Measurements from ENCODE around the gene TPPP. TPM values are rescaled to one million over a fixed set of nuclear protein-coding genes. Genes with fewer than 3 reads are reported as not detected.
A peak's percentile ranks its signal among the peaks of the same experiment; 100 is the strongest.

TPPP gene
- total and polyA plus RNA-seq, 2 experiments from 2014 or later: 0.48 to 1.4 TPM

- TF ChIP-seq ZNF462 (CRISPR knock-in tag; IDR thresholded peaks at IDR 0.05): no peak
Measured at GRCh38 chr5:626850-627249, 66.3 kb downstream of the TPPP start (continued).

GRCh38 chr5:625516-625915, 67.6 kb downstream of the TPPP start:
- Histone ChIP-seq H3K4me3 (no peak overlapping the region), H3F3A (replicated peaks; ENCODE audit: low read depth) (no peaks in the 10 kb centered on the region), H3K36me3 (ENCODE audit: insufficient read depth) (peaks cover 17% of the 10 kb centered on the region; the same call in 1 of the 2 replicates), H3K4me1 (ENCODE audit: insufficient read depth) (no peaks in the 10 kb centered on the region), H3K9me2 (ENCODE audit: insufficient read depth) (no peaks in the 10 kb centered on the region), H3K27ac (ENCODE audit: low read depth) (no peak overlapping the region), H2AFZ (no peak overlapping the region), H4K20me1 (replicated peaks; ENCODE audit: insufficient read depth) (peaks cover 8% of the 10 kb centered on the region), H3K27me3 (ENCODE audit: insufficient read depth) (no peaks in the 10 kb centered on the region), H3K79me2 (replicated peaks; ENCODE audit: insufficient read depth) (peaks cover 16% of the 10 kb centered on the region), H3K4me2 (no peak overlapping the region)
- DNase-seq (ENCODE audit: low spot score) (no peak), ATAC-seq (no peak)
- Mint-ChIP-seq H3K4me1 (no peaks in the 10 kb centered on the region), H3K36me3 (ENCODE audit: low read depth) (peaks cover 61% of the 10 kb centered on the region), H3K27me3 (ENCODE audit: insufficient read depth, low read depth, poor library complexity) (peaks cover 1% of the 10 kb centered on the region), H3K4me3 (no peak overlapping the region), H3K9me3 (no peaks in the 10 kb centered on the region), H3K27ac (0 out of 2 replicates have a peak overlapping the region, but pooled peaks have one; percentile 54)
- TF ChIP-seq EZH2phosphoT487 (IDR thresholded peaks at IDR 0.05; ENCODE audit: unreplicated experiment) (no peak), CTCF (conservative IDR thresholded peaks at IDR 0.05; ENCODE audit: low read depth in 2 of 2) (no peak), ZNF462 (CRISPR knock-in tag; IDR thresholded peaks at IDR 0.05) (no peak), CREB1 (CRISPR knock-in tag; IDR thresholded peaks at IDR 0.05; ENCODE audit: low read depth) (no peak)

Measured in GM23338 (cell line).